Measurements from ENCODE around the gene NAA16. TPM values are rescaled to one million over a fixed set of nuclear protein-coding genes. Genes with fewer than 3 reads are reported as not detected.

Gene NAA16
- total RNA-seq, 1 donor = 8.3 TPM

GRCh38 chr13:41370736-41371135 is 59.7 kb downstream of the NAA16 start:
- DNase-seq (ENCODE audit: insufficient read length, low spot score, missing footprints) = no peak

GRCh38 chr13:41377446-41377845 is 66.4 kb downstream of the NAA16 start:
- Histone ChIP-seq H3K9me3 (ENCODE audit: low read depth, low read length) (no peaks in the 10 kb centered on the region), H3K79me2 (ENCODE audit: insufficient read depth, low read length) (no peaks in the 10 kb centered on the region), H4K20me1 (ENCODE audit: insufficient read depth, low read length) (no peaks in the 10 kb centered on the region), H3K27ac (ENCODE audit: low read depth, low read length) (no peak overlapping the region), H3K4me2 (ENCODE audit: insufficient read depth, low read length) (no peak overlapping the region), H3K4me3 (ENCODE audit: insufficient read depth, low read length) (no peak overlapping the region), H3K4me1 (ENCODE audit: insufficient read depth, low read length) (no peaks in the 10 kb centered on the region), H3K36me3 (ENCODE audit: insufficient read depth, low read length) (peaks cover 15% of the 10 kb centered on the region), H3K27me3 (ENCODE audit: insufficient read depth, low read length) (no peaks in the 10 kb centered on the region), H2AFZ (ENCODE audit: low read length) (no peak overlapping the region)
- no peak for DNase-seq (ENCODE audit: insufficient read length, low spot score, missing footprints)
- TF ChIP-seq CTCF (IDR thresholded peaks at IDR 0.05; ENCODE audit: extremely low read depth, low read depth, low read length) = no peak

More at GRCh38 chr13:41370736-41371135, 59.7 kb downstream of the NAA16 start:
- H4K20me1 ChIP-seq (ENCODE audit: insufficient read depth, low read length) = no peaks in the 10 kb centered on the region
- H3K27me3 ChIP-seq (ENCODE audit: insufficient read depth, low read length) = no peaks in the 10 kb centered on the region
- H3K79me2 ChIP-seq (ENCODE audit: insufficient read depth, low read length) = no peaks in the 10 kb centered on the region
- no peak overlapping the region for H3K27ac ChIP-seq (ENCODE audit: low read depth, low read length)
- H2AFZ ChIP-seq (ENCODE audit: low read length) = no peak overlapping the region
- no peak for TF ChIP-seq CTCF (IDR thresholded peaks at IDR 0.05; ENCODE audit: extremely low read depth, low read depth, low read length)
- H3K4me1 ChIP-seq (ENCODE audit: insufficient read depth, low read length) = no peaks in the 10 kb centered on the region
- H3K36me3 ChIP-seq (ENCODE audit: insufficient read depth, low read length) = peaks cover 32% of the 10 kb centered on the region
- H3K4me2 ChIP-seq (ENCODE audit: insufficient read depth, low read length) = no peak overlapping the region
- H3K4me3 ChIP-seq (ENCODE audit: insufficient read depth, low read length) = no peak overlapping the region
- H3K9me3 ChIP-seq (ENCODE audit: low read depth, low read length) = no peaks in the 10 kb centered on the region

- Histone ChIP-seq H3K36me3 (ENCODE audit: insufficient read depth, low read length) (no peaks in the 10 kb centered on the region), H3K4me2 (ENCODE audit: insufficient read depth, low read length) (no peak overlapping the region), H2AFZ (ENCODE audit: low read length) (no peak overlapping the region), H3K4me1 (ENCODE audit: insufficient read depth, low read length) (peaks cover 9% of the 10 kb centered on the region), H3K27ac (ENCODE audit: low read depth, low read length) (no peak overlapping the region), H3K27me3 (ENCODE audit: insufficient read depth, low read length) (no peaks in the 10 kb centered on the region), H3K9me3 (ENCODE audit: low read depth, low read length) (no peaks in the 10 kb centered on the region), H3K4me3 (ENCODE audit: insufficient read depth, low read length) (no peak overlapping the region), H4K20me1 (ENCODE audit: insufficient read depth, low read length) (no peaks in the 10 kb centered on the region), H3K79me2 (ENCODE audit: insufficient read depth, low read length) (no peaks in the 10 kb centered on the region)
- no peak for TF ChIP-seq CTCF (IDR thresholded peaks at IDR 0.05; ENCODE audit: extremely low read depth, low read depth, low read length)
- DNase-seq (ENCODE audit: insufficient read length, low spot score, missing footprints) = no peak
Measured at GRCh38 chr13:41382431-41382830, 71.4 kb downstream of the NAA16 start.

GRCh38 chr13:41383386-41383785 is 72.3 kb downstream of the NAA16 start:
- Histone ChIP-seq H3K4me3 (ENCODE audit: insufficient read depth, low read length) (no peak overlapping the region), H3K9me3 (ENCODE audit: low read depth, low read length) (no peaks in the 10 kb centered on the region), H4K20me1 (ENCODE audit: insufficient read depth, low read length) (no peaks in the 10 kb centered on the region), H3K79me2 (ENCODE audit: insufficient read depth, low read length) (no peaks in the 10 kb centered on the region), H3K27ac (ENCODE audit: low read depth, low read length) (no peak overlapping the region), H3K4me1 (ENCODE audit: insufficient read depth, low read length) (peaks cover 11% of the 10 kb centered on the region), H2AFZ (ENCODE audit: low read length) (peak overlapping the region; percentile 86), H3K36me3 (ENCODE audit: insufficient read depth, low read length) (no peaks in the 10 kb centered on the region), H3K27me3 (ENCODE audit: insufficient read depth, low read length) (no peaks in the 10 kb centered on the region), H3K4me2 (ENCODE audit: insufficient read depth, low read length) (peak overlapping the region; percentile 16)
- no peak for DNase-seq (ENCODE audit: insufficient read length, low spot score, missing footprints)
- no peak for TF ChIP-seq CTCF (IDR thresholded peaks at IDR 0.05; ENCODE audit: extremely low read depth, low read depth, low read length)
